Glomerular visceral epithelial cell (primary cell): ENCODE data around the gene CEP72.
"Not testable (repeated sequence)": the region's sequence is repeated elsewhere in the genome, so short reads cannot be mapped to it uniquely, and the experiment has no call there.

Source experiments
- DNase-seq: peaks from one replicate; pipeline ENCODE4 v3.0.0-alpha.2; 2016; ENCODE audit errors: extremely low spot score

CEP72 gene

GRCh38 chr5:618450-618849, 6.3 kb downstream of the CEP72 start:
- no peak for DNase-seq

- DNase-seq: no peak
These were observed 7.3 kb downstream of the CEP72 start for GRCh38 chr5:619444-619843.

- no peak for DNase-seq
These were observed 8.0 kb downstream of the CEP72 start for GRCh38 chr5:620152-620551.

GRCh38 chr5:620586-621180, 8.5 kb downstream of the CEP72 start:
- DNase-seq: no peak

- DNase-seq: no peak
These were observed 9.2 kb downstream of the CEP72 start for GRCh38 chr5:621341-621761.

GRCh38 chr5:622359-622758, 10.2 kb downstream of the CEP72 start:
- no peak for DNase-seq

- no peak for DNase-seq
These were observed 10.9 kb downstream of the CEP72 start for GRCh38 chr5:622946-623522.

- no peak for DNase-seq
These were observed 11.4 kb downstream of the CEP72 start for GRCh38 chr5:623531-623930.

GRCh38 chr5:624118-624950, 12.2 kb downstream of the CEP72 start:
- no peak for DNase-seq

GRCh38 chr5:624951-625230, 12.8 kb downstream of the CEP72 start:
- no peak for DNase-seq

- DNase-seq: no peak
These were observed 13.4 kb downstream of the CEP72 start for GRCh38 chr5:625516-625915.

- DNase-seq: no peak
These were observed 14.7 kb downstream of the CEP72 start for GRCh38 chr5:626850-627249.

GRCh38 chr5:627840-628239, 15.7 kb downstream of the CEP72 start:
- no peak for DNase-seq

GRCh38 chr5:628351-629205, 16.4 kb downstream of the CEP72 start:
- not testable (repeated sequence) for DNase-seq

- no peak for DNase-seq
These were observed 21.4 kb downstream of the CEP72 start for GRCh38 chr5:633501-633955.

- DNase-seq: no peak
These were observed 22.1 kb downstream of the CEP72 start for GRCh38 chr5:634191-634590.

- DNase-seq: no peak
These were observed 23.3 kb downstream of the CEP72 start for GRCh38 chr5:635306-636055.

- DNase-seq: no peak
These were observed 24.8 kb downstream of the CEP72 start for GRCh38 chr5:636951-637350.

- no peak for DNase-seq
These were observed 25.7 kb downstream of the CEP72 start for GRCh38 chr5:637581-638450.

GRCh38 chr5:638501-639252, 26.5 kb downstream of the CEP72 start:
- no peak for DNase-seq
